Endometrial microvascular endothelial cells (primary cell): Measurements from ENCODE around the gene PRKACB. TPM values are rescaled to one million over a fixed set of nuclear protein-coding genes. Genes with fewer than 3 reads are reported as not detected.
"Not testable (repeated sequence)": the region's sequence is repeated elsewhere in the genome, so short reads cannot be mapped to it uniquely, and the experiment has no call there.

Experiments used
- in situ Hi-C: cut with HindIII; loops from 2 replicates; pipeline ENCODE4 v1.10.0; 2017; ENCODE audit warnings: low sequenced_read_pairs, low pct_unique_long_range_greater_than_20kb; ENCODE audit errors: inconsistent ontology term
- total RNA-seq: library from RNA; depleted of rRNA; stranded (reverse); fragments of >200 nt; gene quantifications from one replicate; pipeline ENCODE4 v1.2.3, GENCODE V29; 2015; ENCODE audit errors: inconsistent ontology term

PRKACB gene
- total RNA-seq, 1 donor from 2014 or later: 95.0 TPM

GRCh38 chr1:84202126-84202525 lies 58.1 kb downstream of the PRKACB start:
- in situ Hi-C loops: no loop called here

GRCh38 chr1:84206375-84206774 lies 62.3 kb downstream of the PRKACB start:
- in situ Hi-C loops: no loop called here

- in situ Hi-C loops: no loop called here
Measured at GRCh38 chr1:84208935-84209334, 64.9 kb downstream of the PRKACB start.

DNA sequence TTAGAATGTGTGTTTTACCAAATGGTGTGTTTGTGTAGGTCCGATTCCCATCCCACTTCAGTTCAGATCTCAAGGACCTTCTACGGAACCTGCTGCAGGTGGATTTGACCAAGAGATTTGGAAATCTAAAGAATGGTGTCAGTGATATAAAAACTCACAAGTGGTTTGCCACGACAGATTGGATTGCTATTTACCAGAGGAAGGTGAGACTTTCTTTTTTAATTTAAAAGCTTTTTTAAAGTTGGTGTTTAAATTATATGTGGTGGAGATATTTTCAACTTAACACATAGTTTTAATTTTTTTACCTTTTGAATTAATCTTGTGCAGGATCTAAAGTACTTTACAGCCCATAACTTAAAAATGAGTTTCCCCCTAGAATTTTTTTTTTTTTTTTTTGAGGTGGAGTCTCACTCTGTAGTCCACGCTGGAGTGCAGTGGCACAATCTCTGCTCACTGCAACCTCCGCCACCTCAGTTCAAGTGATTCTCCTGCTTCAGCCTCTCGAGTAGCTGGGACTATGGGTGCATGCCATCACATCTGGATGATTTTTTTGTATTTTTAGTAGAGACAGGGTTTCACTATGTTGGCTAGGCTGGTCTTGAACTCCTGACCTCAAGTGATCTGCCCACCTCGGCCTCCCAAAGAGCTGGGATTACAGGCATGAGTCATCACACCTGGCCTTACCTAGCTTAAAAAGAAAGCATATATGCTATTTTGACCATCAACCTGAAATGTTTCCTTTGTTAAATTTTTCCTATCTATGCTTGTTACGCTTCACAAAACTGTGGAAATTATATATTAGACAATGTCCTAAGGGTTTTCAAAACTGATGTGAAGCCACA lies 70.3 kb downstream of the PRKACB start:
- in situ Hi-C loops: no loop called here

- in situ Hi-C loops: no loop called here
Measured at GRCh38 chr1:84217239-84217638, 73.2 kb downstream of the PRKACB start.

DNA sequence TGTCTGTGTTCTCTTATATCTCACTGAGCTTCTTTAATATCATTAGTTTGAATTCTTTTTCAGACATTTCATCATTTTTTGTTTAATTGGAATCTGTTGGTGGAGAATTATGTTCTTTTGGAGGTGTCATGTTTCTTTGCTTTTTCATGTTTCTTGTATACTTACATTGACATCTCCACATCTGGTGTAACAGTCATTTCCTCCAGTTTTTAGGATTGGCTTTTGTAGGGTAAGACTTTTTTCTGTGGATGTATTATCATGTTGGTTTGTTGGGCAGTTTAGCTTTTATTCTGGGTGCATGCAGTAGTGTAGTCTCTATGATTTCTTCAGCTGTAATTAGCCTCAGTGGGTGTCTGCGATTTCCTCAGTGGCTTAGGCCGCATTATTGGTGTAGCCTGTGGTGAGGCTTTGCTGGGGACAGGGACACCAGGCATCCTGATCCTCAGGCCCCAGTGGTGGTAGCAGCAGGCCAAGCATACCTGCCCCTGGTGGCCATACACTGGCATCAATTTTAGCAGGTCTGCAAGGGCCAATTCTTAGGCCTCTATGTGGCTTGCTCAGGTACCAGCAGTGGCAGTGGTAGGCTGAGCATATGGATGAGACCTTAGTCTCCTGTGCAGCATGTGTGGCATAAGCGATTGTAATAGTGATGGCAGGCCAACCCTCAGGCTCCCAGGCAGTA lies 79.8 kb downstream of the PRKACB start:
- in situ Hi-C loops: no loop called here

GRCh38 chr1:84224905-84225304 lies 80.8 kb downstream of the PRKACB start:
- in situ Hi-C loops: no loop called here

- in situ Hi-C loops: no loop called here
Measured at GRCh38 chr1:84225646-84226045, 81.6 kb downstream of the PRKACB start.

DNA sequence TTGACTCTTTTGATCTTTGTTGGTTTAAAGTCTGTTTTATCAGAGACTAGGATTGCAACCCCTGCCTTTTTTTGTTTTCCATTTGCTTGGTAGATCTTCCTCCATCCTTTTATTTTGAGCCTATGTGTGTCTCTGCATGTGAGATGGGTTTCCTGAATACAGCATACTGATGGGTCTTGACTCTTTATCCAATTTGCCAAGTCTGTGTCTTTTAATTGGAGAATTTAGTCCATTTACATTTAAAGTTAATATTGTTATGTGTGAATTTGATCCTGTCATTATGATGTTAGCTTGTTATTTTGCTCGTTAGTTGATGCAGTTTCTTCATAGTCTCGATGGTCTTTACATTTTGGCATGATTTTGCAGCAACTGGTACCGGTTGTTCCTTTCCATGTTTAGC lies 88.6 kb downstream of the PRKACB start:
- in situ Hi-C loops: not testable (repeated sequence)

DNA sequence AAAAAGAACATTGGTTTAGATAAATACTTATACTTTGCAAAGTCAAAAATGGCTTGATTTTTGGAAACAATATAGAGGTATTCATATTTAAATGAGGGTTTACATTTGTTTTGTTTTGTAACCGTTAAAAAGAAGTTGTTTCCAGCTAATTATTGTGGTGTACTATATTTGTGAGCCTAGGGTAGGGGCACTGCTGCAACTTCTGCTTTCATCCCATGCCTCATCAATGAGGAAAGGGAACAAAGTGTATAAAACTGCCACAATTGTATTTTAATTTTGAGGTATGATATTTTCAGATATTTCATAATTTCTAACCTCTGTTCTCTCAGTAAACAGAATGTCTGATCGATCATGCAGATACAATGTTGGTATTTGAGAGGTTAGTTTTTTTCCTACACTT lies 92.2 kb downstream of the PRKACB start:
- in situ Hi-C loops: no loop called here

DNA sequence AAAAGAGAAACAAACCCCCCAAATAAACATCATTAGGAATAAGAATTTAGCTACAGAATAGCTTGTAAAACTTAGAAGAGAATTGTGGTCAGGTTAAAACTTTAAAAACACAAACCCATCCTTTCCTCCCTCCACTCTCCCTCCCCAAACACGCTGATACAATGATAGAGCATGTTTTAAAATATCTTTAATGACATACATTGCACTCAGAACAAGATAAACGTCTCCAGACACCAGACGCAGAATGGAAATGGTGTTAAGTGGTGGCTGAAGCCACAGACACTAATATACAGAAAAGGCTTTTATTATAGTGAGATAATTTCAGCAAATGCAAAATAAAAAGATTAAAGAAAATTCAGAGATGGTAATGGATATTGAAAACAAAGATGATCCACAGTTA lies 98.6 kb downstream of the PRKACB start:
- in situ Hi-C loops: no loop called here

DNA sequence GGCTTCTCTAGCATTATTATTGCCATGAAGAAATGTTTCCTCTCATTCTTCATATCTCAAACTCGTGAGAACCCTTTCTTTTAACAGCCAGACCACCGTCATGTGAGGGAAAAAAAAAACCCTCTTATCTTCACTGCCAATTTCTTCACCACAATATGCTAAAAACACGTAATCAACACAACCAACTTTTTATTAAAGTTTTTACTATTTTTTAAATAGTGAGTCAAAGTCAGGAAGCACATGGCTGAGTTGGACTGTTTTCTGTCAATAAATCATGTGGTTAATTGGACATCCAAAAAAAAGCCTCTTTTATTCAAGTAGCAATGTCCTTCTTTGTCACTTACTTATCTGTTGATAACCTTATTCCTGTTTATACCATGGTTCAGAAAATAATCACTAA lies 101.5 kb downstream of the PRKACB start:
- in situ Hi-C loops: no loop called here

- in situ Hi-C loops: no loop called here
Measured at GRCh38 chr1:84246213-84246612, 102.1 kb downstream of the PRKACB start.

DNA sequence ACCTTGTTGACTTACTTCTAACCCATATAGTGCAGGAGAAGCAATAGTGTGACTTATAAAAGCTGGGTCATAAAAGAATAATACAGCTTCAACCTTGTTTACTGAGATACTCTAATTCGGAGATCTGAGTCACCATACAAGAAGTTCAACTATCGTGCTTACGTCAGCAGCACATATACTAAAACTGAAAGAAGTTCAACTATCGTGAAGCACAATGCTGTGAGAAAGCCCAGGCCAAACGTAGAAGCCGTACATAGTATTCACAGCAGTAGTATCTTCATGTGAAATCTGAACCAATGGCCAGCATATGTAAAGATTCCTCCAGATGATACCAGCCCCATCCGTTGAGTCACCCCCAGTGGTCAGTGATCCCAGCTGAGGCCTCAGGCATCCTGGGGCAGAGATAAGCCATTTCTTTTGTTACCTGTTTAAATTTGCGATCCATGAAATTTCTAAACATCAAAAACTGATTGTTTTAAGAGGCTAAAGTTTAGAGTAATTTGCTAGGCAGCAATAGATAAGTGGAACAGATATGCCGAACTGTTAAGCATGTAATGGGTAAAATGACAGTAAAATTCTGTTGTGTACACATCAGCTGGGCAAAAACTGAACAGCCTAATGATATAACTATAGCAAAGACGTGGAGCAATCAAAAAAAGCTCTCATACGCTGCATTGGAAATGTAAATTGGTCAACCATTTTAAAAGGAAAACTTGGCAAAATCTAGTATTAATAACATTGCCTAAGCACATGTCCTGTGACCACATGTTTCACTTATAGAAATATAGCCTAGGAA lies 103.6 kb downstream of the PRKACB start:
- in situ Hi-C loops: no loop called here

DNA sequence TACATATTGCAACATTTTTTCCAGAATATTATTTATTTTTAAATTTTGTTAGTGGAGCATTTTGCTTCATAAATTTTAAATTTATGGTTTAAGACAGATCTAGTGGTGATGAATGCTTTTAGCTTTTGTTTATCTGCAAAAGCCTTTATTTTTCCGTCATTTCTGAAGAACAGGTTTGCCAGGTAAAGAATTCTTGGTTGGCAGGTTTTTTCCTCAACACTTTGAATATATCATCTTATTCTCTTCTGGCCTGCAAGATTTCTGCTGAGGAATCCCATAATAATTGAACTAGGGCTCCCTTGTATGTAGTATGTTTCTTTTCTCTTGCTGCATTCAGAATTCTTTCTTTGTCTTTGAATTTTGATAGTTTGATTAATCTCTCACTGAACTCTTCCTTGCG lies 106.6 kb downstream of the PRKACB start:
- in situ Hi-C loops: no loop called here

GRCh38 chr1:84253036-84253435 lies 109.0 kb downstream of the PRKACB start:
- in situ Hi-C loops: no loop called here

DNA sequence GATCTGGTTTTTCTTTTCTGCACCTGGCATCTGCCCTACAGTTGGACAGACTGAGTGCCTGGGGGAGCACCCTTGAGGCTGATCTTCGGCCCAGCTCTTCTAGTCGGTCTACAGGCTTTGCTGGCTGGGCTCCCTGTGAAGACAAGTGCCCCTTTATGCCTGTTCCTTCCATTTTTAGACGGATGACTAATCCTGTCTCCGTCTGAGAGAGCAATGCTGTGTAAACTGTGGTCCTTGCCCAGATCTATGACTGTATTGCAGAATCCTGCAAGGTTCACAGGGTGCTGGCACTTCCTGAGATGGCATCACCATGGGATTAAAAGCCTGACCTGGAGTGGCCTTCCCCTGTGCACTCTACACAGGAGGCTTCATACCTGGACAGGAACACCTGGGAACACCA lies 109.8 kb downstream of the PRKACB start:
- in situ Hi-C loops: no loop called here

GRCh38 chr1:84254703-84255238 lies 110.7 kb downstream of the PRKACB start:
- in situ Hi-C loops: no loop called here

GRCh38 chr1:84255582-84255981 lies 111.5 kb downstream of the PRKACB start:
- in situ Hi-C loops: no loop called here
